Measurements from ENCODE around the gene ZNF57. TPM values are rescaled to one million over a fixed set of nuclear protein-coding genes. Genes with fewer than 3 reads are reported as not detected.

The ZNF57 gene
- total RNA-seq (1 to 10 TPM; 4.3 to 4.6 TPM), polyA plus RNA-seq (1 to 10 TPM; 4.0 to 5.5 TPM)
- long read RNA-seq, donor 1, partial matches to known transcripts = 0 of 3 reads
- long read RNA-seq, donor 1, other reads (novel, unspliced or antisense) = 0 of 3 reads
- long read RNA-seq, donor 2, partial matches to known transcripts = 0 of 2 reads
- long read RNA-seq, donor 2, other reads (novel, unspliced or antisense) = 0 of 2 reads
- long read RNA-seq, donor 3, partial matches to known transcripts = 0 of 2 reads
- long read RNA-seq, donor 3, other reads (novel, unspliced or antisense) = 0 of 2 reads
- long read RNA-seq, donor 4 = 0 reads
- long read RNA-seq, donor 5, partial matches to known transcripts = 0 of 2 reads
- long read RNA-seq, donor 5, other reads (novel, unspliced or antisense) = 0 of 2 reads

GRCh38 chr19:2900296-2901252, at the start of gene ZNF57:
ZNF57 (plus strand) TSS chr19:2900928; CDS start chr19:2901046, 118 bp downstream.
- peaks cover 0 to 5% (median 0%) of the 10 kb centered on the region in 5 donors for H3K4me1 ChIP-seq (ENCODE audit: control insufficient read depth in 5 of 5, insufficient read depth in 5 of 5, low read length in 5 of 5)
- H3K4me3 ChIP-seq = peak within 1 kb of the TSS; percentile 87
- H3K36me3 ChIP-seq (ENCODE audit: control insufficient read depth in 4 of 4, insufficient read depth in 4 of 4, low read length in 4 of 4) = no peaks in the 10 kb centered on the region
- H3K27me3 ChIP-seq (ENCODE audit: control insufficient read depth in 3 of 3, insufficient read depth in 3 of 3, low read length in 2 of 3) = no peaks in the 10 kb centered on the region
- H3K27ac ChIP-seq (ENCODE audit: low read depth in 1 of 2, low read length in 1 of 2) = peak within 1 kb of the TSS; percentile 94
- peak; percentile 98 for ATAC-seq (ENCODE audit: insufficient read depth, low FRiP score)
- peak within 1 kb of the TSS in 1 of 2 donors; percentile 58 for H3K9ac ChIP-seq (ENCODE audit: insufficient read depth in 1 of 2, low read length in 2 of 2)
- peaks cover 0 to 3% (median 2%) of the 10 kb centered on the region in 4 donors for H3K9me3 ChIP-seq (ENCODE audit: control insufficient read depth in 4 of 4, insufficient read depth in 3 of 4, low read length in 3 of 4)
- 1% methylated on average over 86 to 99 of the region's 100 CpGs for WGBS, 2 donors
- TF ChIP-seq CTCF (IDR thresholded peaks at IDR 0.05; ENCODE audit: control extremely low read depth, extremely low read depth) = no peak
- peak; percentile 99 to 100 (median 99) for DNase-seq

- no peak for TF ChIP-seq CTCF (IDR thresholded peaks at IDR 0.05; ENCODE audit: control extremely low read depth, extremely low read depth)
- no peak overlapping the region for H3K9ac ChIP-seq (ENCODE audit: insufficient read depth in 1 of 2, low read length in 2 of 2)
- no peak overlapping the region for H3K4me3 ChIP-seq
- 95 to 98% methylated on average over 10 of the region's 10 CpGs for WGBS, 2 donors
- H3K4me1 ChIP-seq (ENCODE audit: control insufficient read depth in 5 of 5, insufficient read depth in 5 of 5, low read length in 5 of 5) = no peaks in the 10 kb centered on the region
- H3K36me3 ChIP-seq (ENCODE audit: control insufficient read depth in 4 of 4, insufficient read depth in 4 of 4, low read length in 4 of 4) = peaks cover 18 to 63% (median 52%) of the 10 kb centered on the region in 4 donors
- peaks cover 21 to 63% (median 30%) of the 10 kb centered on the region in 4 donors for H3K9me3 ChIP-seq (ENCODE audit: control insufficient read depth in 4 of 4, insufficient read depth in 3 of 4, low read length in 3 of 4)
- DNase-seq (no peak), ATAC-seq (ENCODE audit: insufficient read depth, low FRiP score) (no peak)
- no peaks in the 10 kb centered on the region for H3K27me3 ChIP-seq (ENCODE audit: control insufficient read depth in 3 of 3, insufficient read depth in 3 of 3, low read length in 2 of 3)
- H3K27ac ChIP-seq (ENCODE audit: low read depth in 1 of 2, low read length in 1 of 2) = no peak overlapping the region
These were observed 48.1 kb upstream of the ZNF57 start for GRCh38 chr19:2852598-2852997.

- ATAC-seq (ENCODE audit: insufficient read depth, low FRiP score) (no peak), DNase-seq (no peak)
- 98 to 99% methylated on average over 11 of the region's 11 CpGs for WGBS, 2 donors
- Histone ChIP-seq H3K27me3 (ENCODE audit: control insufficient read depth in 3 of 3, insufficient read depth in 3 of 3, low read length in 2 of 3) (no peaks in the 10 kb centered on the region), H3K4me3 (no peak overlapping the region), H3K9ac (ENCODE audit: insufficient read depth in 1 of 2, low read length in 2 of 2) (no peak overlapping the region), H3K27ac (ENCODE audit: low read depth in 1 of 2, low read length in 1 of 2) (no peak overlapping the region), H3K36me3 (ENCODE audit: control insufficient read depth in 4 of 4, insufficient read depth in 4 of 4, low read length in 4 of 4) (peaks cover 18 to 60% (median 52%) of the 10 kb centered on the region in 4 donors), H3K4me1 (ENCODE audit: control insufficient read depth in 5 of 5, insufficient read depth in 5 of 5, low read length in 5 of 5) (no peaks in the 10 kb centered on the region), H3K9me3 (ENCODE audit: control insufficient read depth in 4 of 4, insufficient read depth in 3 of 4, low read length in 3 of 4) (peaks cover 21 to 60% (median 31%) of the 10 kb centered on the region in 4 donors)
- no peak for TF ChIP-seq CTCF (IDR thresholded peaks at IDR 0.05; ENCODE audit: control extremely low read depth, extremely low read depth)
These were observed 47.6 kb upstream of the ZNF57 start for GRCh38 chr19:2853015-2853606.

All from lung (tissue), 16 donors.